DMS153 treated with DMSO at 0.1 percent for 48 hours (cell line): Measurements from ENCODE around the gene DCAF7.

Experiments used
- DNase-seq: peaks from one replicate; lab custom pipeline; 2025; ENCODE audit not compliant: unreplicated experiment; lab: John Stamatoyannopoulos, UW

The DCAF7 gene

GRCh38 chr17:63549946-63550816, at the start of gene DCAF7:
Gene DCAF7 (plus strand): TSS chr17:63550477. CDS start chr17:63550678, 201 bp downstream.
- peak; percentile 99 for DNase-seq

GRCh38 chr17:63500543-63501390, 49.5 kb upstream of the DCAF7 start:
- DNase-seq: no peak

- peak; percentile 63 for DNase-seq
These were observed 47.0 kb upstream of the DCAF7 start for GRCh38 chr17:63503341-63503705.

- no peak for DNase-seq
These were observed 46.0 kb upstream of the DCAF7 start for GRCh38 chr17:63504261-63504660.

- no peak for DNase-seq
These were observed 44.9 kb upstream of the DCAF7 start for GRCh38 chr17:63505341-63505740.

GRCh38 chr17:63506627-63507026, 43.6 kb upstream of the DCAF7 start:
- DNase-seq: no peak

- DNase-seq: no peak
These were observed 38.9 kb upstream of the DCAF7 start for GRCh38 chr17:63511331-63511730.

GRCh38 chr17:63512388-63512787, 37.9 kb upstream of the DCAF7 start:
- no peak for DNase-seq

- DNase-seq: no peak
These were observed 37.2 kb upstream of the DCAF7 start for GRCh38 chr17:63512896-63513644.

- DNase-seq: no peak
These were observed 35.8 kb upstream of the DCAF7 start for GRCh38 chr17:63514477-63514876.

- no peak for DNase-seq
These were observed 35.3 kb upstream of the DCAF7 start for GRCh38 chr17:63514974-63515373.

GRCh38 chr17:63515426-63515825, 34.9 kb upstream of the DCAF7 start:
- no peak for DNase-seq

GRCh38 chr17:63516910-63517824, 33.1 kb upstream of the DCAF7 start:
- DNase-seq: no peak

- DNase-seq: peak; percentile 20
These were observed 32.3 kb upstream of the DCAF7 start for GRCh38 chr17:63517825-63518534.

GRCh38 chr17:63519116-63519881, 31.0 kb upstream of the DCAF7 start:
- peak; percentile 12 for DNase-seq

- DNase-seq: peak; percentile 95
These were observed 30.1 kb upstream of the DCAF7 start for GRCh38 chr17:63519972-63520882.

GRCh38 chr17:63523253-63523855, 26.9 kb upstream of the DCAF7 start, which contains the start of gene KCNH6:
Gene KCNH6 (plus strand): TSS chr17:63523358. CDS start chr17:63523414, 56 bp downstream.
- peak; percentile 84 for DNase-seq
